Sigmoid colon (tissue), 4 donors: ENCODE data around the gene MUC3A.
"Not testable (repeated sequence)": the region's sequence is repeated elsewhere in the genome, so short reads cannot be mapped to it uniquely, and the experiment has no call there.

ENCODE experiments used
- CTCF ChIP-seq, 4 experiments: fragments of 450-650 bp in 3 of 4; fragments of 200-600 bp in 1 of 4; IDR thresholded peaks; one replicate each; pipeline ENCODE4 v1.5.1; 2016 to 2019; ENCODE audit warnings: antibody characterized with exemption in 4 of 4, mild to moderate bottlenecking in 3 of 4, moderate library complexity in 2 of 4
- EP300 ChIP-seq, 4 donors: sonication (generic); formaldehyde crosslinking; IDR thresholded peaks; one replicate each; pipeline ENCODE4 v1.6.1; 2017; ENCODE audit warnings: antibody characterized with exemption in 4 of 4
- POLR2A ChIP-seq, 2 donors: fragments of 450-650 bp; IDR thresholded peaks; one replicate each; pipeline ENCODE4 v1.6.1; 2016; ENCODE audit warnings: antibody characterized with exemption in 2 of 2, mild to moderate bottlenecking in 2 of 2, moderate library complexity in 2 of 2

- TF ChIP-seq POLR2A, CTCF, EP300 (IDR thresholded peaks at IDR 0.05): not testable (repeated sequence)
Observed at GRCh38 chr7:100985033-100985797, 35.9 kb downstream of the MUC3A start.
